Measurements from ENCODE around the gene ERC2.

DNA sequence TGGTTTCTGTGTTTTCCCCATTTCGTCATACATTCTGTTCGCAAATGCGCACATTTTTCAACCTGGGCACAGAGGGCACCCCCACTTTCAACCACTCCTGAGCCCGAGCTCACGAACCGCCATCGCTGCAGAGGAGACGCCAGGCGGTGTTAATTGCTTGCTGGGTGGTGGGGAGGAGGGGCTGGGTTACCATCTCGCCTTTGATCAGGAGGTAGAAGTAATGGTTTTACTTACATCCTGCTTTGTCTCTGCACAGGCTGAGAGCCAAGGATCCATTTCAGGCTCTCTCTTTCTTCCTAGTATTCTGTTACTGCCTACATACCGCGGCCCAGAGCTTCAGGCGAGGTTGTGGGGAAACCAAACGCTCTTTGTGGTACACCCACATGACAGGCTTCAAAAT, 803.9 kb downstream of the ERC2 start:
- no peak for TF ChIP-seq EP300 (IDR thresholded peaks at IDR 0.05; ENCODE audit: borderline replicate concordance)
- TF ChIP-seq, protein P1, sequence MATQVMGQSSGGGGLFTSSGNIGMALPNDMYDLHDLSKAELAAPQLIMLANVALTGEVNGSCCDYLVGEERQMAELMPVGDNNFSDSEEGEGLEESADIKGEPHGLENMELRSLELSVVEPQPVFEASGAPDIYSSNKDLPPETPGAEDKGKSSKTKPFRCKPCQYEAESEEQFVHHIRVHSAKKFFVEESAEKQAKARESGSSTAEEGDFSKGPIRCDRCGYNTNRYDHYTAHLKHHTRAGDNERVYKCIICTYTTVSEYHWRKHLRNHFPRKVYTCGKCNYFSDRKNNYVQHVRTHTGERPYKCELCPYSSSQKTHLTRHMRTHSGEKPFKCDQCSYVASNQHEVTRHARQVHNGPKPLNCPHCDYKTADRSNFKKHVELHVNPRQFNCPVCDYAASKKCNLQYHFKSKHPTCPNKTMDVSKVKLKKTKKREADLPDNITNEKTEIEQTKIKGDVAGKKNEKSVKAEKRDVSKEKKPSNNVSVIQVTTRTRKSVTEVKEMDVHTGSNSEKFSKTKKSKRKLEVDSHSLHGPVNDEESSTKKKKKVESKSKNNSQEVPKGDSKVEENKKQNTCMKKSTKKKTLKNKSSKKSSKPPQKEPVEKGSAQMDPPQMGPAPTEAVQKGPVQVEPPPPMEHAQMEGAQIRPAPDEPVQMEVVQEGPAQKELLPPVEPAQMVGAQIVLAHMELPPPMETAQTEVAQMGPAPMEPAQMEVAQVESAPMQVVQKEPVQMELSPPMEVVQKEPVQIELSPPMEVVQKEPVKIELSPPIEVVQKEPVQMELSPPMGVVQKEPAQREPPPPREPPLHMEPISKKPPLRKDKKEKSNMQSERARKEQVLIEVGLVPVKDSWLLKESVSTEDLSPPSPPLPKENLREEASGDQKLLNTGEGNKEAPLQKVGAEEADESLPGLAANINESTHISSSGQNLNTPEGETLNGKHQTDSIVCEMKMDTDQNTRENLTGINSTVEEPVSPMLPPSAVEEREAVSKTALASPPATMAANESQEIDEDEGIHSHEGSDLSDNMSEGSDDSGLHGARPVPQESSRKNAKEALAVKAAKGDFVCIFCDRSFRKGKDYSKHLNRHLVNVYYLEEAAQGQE (IDR thresholded peaks at IDR 0.05; ENCODE audit: low read depth), result no peak
- TF ChIP-seq MAX (IDR thresholded peaks at IDR 0.05), result no peak
- TF ChIP-seq, protein P2, sequence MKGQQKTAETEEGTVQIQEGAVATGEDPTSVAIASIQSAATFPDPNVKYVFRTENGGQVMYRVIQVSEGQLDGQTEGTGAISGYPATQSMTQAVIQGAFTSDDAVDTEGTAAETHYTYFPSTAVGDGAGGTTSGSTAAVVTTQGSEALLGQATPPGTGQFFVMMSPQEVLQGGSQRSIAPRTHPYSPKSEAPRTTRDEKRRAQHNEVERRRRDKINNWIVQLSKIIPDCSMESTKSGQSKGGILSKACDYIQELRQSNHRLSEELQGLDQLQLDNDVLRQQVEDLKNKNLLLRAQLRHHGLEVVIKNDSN (IDR thresholded peaks at IDR 0.05), result no peak
- TF ChIP-seq TAF1 (IDR thresholded peaks at IDR 0.05; ENCODE audit: low read depth), result no peak
- no peak for TF ChIP-seq RAD21 (IDR thresholded peaks at IDR 0.05; ENCODE audit: low read depth)
- TF ChIP-seq CEBPB (IDR thresholded peaks at IDR 0.05), result no peak
- TF ChIP-seq CREB1 (IDR thresholded peaks at IDR 0.05; ENCODE audit: low read depth), result no peak
- TF ChIP-seq FOXM1 (IDR thresholded peaks at IDR 0.05; ENCODE audit: borderline replicate concordance, low read depth), result no peak
- no peak for TF ChIP-seq YY1 (IDR thresholded peaks at IDR 0.05; ENCODE audit: low read depth)
- no peak for TF ChIP-seq NFIC (IDR thresholded peaks at IDR 0.05)
- TF ChIP-seq TEAD4 (IDR thresholded peaks at IDR 0.05), result no peak

All from Ishikawa (cell line).